GM19239 (cell line): ENCODE results near the gene GOLGA8J.
"Not testable (repeated sequence)": the region's sequence is repeated elsewhere in the genome, so short reads cannot be mapped to it uniquely, and the experiment has no call there.

ENCODE experiments used
- DNase-seq: peaks from one replicate; pipeline ENCODE4 v3.0.0; 2011; ENCODE audit warnings: low spot score; ENCODE audit not compliant: insufficient read length
- FAIRE-seq: peaks from 2 replicates; lab custom pipeline; 2011; peaks lifted over from hg19 to GRCh38; lab: Jason Lieb, UNC

The GOLGA8J gene

GRCh38 chr15:30072630-30073029, 10.1 kb upstream of the GOLGA8J start:
- FAIRE-seq (no peak), DNase-seq (no peak)

DNA sequence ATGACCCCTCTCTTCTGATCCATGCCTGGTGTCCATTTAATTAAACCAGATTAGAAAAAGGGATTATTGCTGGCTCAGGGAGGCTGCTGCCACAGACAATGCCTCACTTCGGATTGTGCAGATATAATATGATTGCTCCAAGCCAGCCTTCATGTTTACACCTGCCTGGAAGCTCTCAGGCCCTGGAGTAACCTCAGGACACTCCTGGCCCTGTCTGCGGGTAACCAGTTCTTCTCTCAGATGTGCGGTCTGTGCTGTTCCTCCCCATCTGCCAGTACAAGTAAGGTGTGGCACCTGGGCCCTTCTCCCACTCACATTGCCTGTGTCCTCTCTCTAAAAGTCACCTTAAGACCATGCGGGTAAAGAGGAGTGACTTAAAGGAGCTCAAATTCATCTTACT, 8.8 kb upstream of the GOLGA8J start:
- no peak for FAIRE-seq
- DNase-seq: no peak

- not testable (repeated sequence) for FAIRE-seq
These were observed 1.9 kb upstream of the GOLGA8J start for GRCh38 chr15:30080816-30081215.

DNA sequence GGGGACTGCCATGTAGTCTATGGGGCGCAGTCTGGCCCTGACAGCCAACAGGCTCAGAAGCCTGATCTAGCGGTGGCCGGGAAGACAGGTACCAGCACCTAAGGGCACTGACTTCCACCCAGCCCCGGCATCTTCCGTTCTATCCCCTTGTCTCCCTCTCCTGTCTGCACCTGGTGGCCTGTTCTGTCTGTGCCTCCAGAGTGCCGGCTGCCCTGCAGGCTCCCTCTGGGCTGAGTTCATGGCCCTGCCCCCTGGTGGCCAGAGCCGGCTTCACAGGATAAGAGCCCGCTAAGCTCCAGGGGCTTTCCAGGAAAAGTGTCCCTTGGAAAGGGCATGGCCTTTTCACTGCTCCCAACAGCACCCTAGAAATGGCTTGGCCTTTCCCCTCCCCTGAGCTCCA, 15.1 kb downstream of the GOLGA8J start:
- not testable (repeated sequence) for DNase-seq, FAIRE-seq

More at GRCh38 chr15:30080816-30081215, 1.9 kb upstream of the GOLGA8J start:
- DNase-seq: not testable (repeated sequence)

DNA sequence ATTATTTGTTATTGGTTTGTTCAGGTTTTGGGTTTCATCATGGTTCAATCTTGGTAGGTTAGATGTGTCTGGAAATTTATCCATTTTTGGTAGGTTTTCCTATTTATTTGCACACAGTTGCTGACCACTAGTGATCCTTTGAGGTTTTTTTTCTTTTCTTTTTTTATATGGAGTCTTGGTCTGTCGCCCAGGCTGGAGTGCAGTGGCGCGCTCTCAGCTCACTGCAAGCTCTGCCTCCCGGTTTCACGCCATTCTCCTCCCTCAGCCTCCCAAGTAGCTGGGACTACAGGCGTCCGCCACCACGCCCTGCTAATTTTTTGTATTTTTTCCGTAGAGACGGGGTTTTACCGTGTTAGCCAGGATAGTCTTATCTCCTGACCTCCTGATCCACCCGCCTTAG, 20.1 kb downstream of the GOLGA8J start:
- DNase-seq, FAIRE-seq: not testable (repeated sequence)

GRCh38 chr15:30103941-30104507, 21.3 kb downstream of the GOLGA8J start:
- DNase-seq, FAIRE-seq: not testable (repeated sequence)

DNA sequence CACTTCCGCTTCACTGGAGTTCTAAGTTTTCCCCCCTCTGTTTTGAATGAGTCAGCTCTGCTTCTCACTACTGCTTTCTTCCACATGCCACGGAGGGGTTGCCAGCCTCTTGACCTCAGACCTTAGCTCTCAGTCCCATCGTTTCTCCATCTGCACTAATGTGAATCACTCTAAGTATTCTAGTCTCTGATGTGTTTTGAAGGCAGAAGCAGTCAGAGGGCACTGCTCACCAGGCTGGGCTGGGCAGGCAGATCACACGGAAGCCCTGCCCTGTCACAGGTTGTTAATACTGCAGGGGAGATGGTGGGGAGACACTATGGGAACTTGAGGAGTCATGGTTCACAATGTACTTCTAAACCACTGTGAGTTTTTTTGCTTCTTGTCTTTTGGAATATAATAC, 27.8 kb downstream of the GOLGA8J start:
- DNase-seq, FAIRE-seq: not testable (repeated sequence)

DNA sequence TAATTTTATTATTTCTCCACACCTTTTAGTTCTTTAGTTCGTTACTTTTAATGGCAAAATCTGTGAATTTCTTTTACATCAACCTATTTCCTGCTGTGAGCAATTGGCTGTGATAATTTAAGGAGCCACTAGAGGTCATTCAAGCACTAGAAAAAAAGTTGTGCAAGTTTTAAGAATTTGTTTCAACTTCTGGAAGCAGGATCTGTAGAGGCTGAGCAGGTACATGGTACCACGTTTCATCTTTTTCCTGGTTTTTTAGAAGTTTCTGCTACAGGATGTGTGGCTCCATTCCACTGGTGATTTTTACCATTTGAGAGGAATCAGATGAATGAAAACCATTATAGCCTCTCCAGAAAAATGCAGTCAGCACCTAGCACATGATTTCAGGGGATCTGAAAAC, 47.3 kb downstream of the GOLGA8J start:
- not testable (repeated sequence) for FAIRE-seq, DNase-seq

GRCh38 chr15:30134751-30135150, 52.0 kb downstream of the GOLGA8J start, which contains the start of gene GOLGA8T:
Gene GOLGA8T (plus strand): TSS chr15:30135051. CDS start chr15:30135149, 98 bp downstream.
- FAIRE-seq, DNase-seq: not testable (repeated sequence)
